K562 (cell line): Measurements from ENCODE around the gene RPS6KA4. TPM values are rescaled to one million over a fixed set of nuclear protein-coding genes. Genes with fewer than 3 reads are reported as not detected.

Experiments used
- ATAC-seq: fragments of 200-7000 bp; cut with Tn5 transposase; 3 replicates; pipeline ENCODE4 v1.9.1; 2020; ENCODE audit warnings: moderate library complexity
- BruUV-seq: library from RNA; stranded (reverse); fragments of 400-500 nt; replicated peaks from 2 replicates; lab custom pipeline; 2021; lab: Mats Ljungman, UMichigan
- CTCF ChIA-PET: fragments of 300-600 bp; formaldehyde crosslinking; extraction: SDS; loops from one replicate; lab custom pipeline; 2021; ENCODE audit warnings: low intra/inter-chr PET ratio; lab: Yijun Ruan, JAX
- POLR2A ChIA-PET: fragments of 300-600, 350-650 bp; sonication (Branson Sonifier 250); formaldehyde crosslinking; extraction: SDS; loops from one replicate; lab custom pipeline; 2021; ENCODE audit warnings: antibody characterized with exemption, inconsistent platforms; lab: Yijun Ruan, JAX
- DNase-seq, 4 experiments: peaks; one replicate each; pipeline versions ENCODE4 v3.0.0 to v3.0.0-alpha.2; 2011 to 2018; ENCODE audit warnings: low spot score in 3 of 4, mixed read lengths in 3 of 4; ENCODE audit errors: extremely low read depth in 1 of 4
- FAIRE-seq: peaks from 2 replicates; lab custom pipeline; 2011; peaks lifted over from hg19 to GRCh38; lab: Jason Lieb, UNC
- H2AFZ ChIP-seq: 2 replicates; pipeline ENCODE4 v1.6.0; 2011; ENCODE audit warnings: low read depth, low read length, control low read depth, inconsistent platforms
- H3K27ac ChIP-seq: fragments of 200-600 bp; 3 replicates; pipeline ENCODE4 v1.8.0; 2011; ENCODE audit warnings: low read depth, mild to moderate bottlenecking, control low read depth, inconsistent platforms, low read length, moderate library complexity, mixed read lengths; ENCODE audit errors: extremely low read depth
- H3K27me3 ChIP-seq, 2 experiments: fragments of 300-600 bp in 1 of 2; 2 replicates in 1 of 2; 3 replicates in 1 of 2; pipeline versions ENCODE4 v1.6.0 to v1.8.0; 2011; ENCODE audit warnings: inconsistent platforms in 2 of 2, low read length in 2 of 2, mild to moderate bottlenecking in 1 of 2, mixed read lengths in 1 of 2, moderate library complexity in 1 of 2; ENCODE audit not compliant: control insufficient read depth in 2 of 2, insufficient read depth in 2 of 2
- H3K36me3 ChIP-seq: fragments of 300-600 bp; 3 replicates; pipeline ENCODE4 v1.8.0; 2011; ENCODE audit warnings: mild to moderate bottlenecking, low read length, inconsistent platforms; ENCODE audit not compliant: control insufficient read depth, insufficient read depth
- H3K4me1 ChIP-seq, 2 experiments: fragments of 200-600 bp in 1 of 2; replicated peaks in 1 of 2; 2 replicates in 1 of 2; 3 replicates in 1 of 2; pipeline versions ENCODE4 v1.5.1 to v1.8.0; 2011; ENCODE audit warnings: inconsistent platforms in 2 of 2, low read length in 2 of 2, mild to moderate bottlenecking in 1 of 2, mixed read lengths in 1 of 2, moderate library complexity in 1 of 2; ENCODE audit not compliant: control insufficient read depth in 2 of 2, insufficient read depth in 2 of 2
- H3K4me2 ChIP-seq: 2 replicates; pipeline ENCODE4 v1.6.1; 2011; ENCODE audit warnings: low read length, control low read depth, inconsistent platforms, mixed read lengths; ENCODE audit not compliant: insufficient read depth
- H3K4me3 ChIP-seq: fragments of 200-600 bp; sonication (generic), shearing (Covaris generic); 2 replicates; pipeline ENCODE4 v1.5.1; 2016; ENCODE audit warnings: control low read depth, inconsistent platforms
- H3K79me2 ChIP-seq: fragments of 200-600 bp; 3 replicates; pipeline ENCODE4 v1.8.0; 2011; ENCODE audit warnings: low read length, inconsistent platforms; ENCODE audit not compliant: control insufficient read depth, insufficient read depth
- H3K9ac ChIP-seq, 2 experiments: 2 replicates each; pipeline versions ENCODE4 v1.6.0 to v1.6.1; 2011; ENCODE audit warnings: low read depth in 2 of 2, low read length in 2 of 2, control low read depth in 1 of 2, inconsistent platforms in 1 of 2, mild to moderate bottlenecking in 1 of 2, mixed read lengths in 1 of 2; ENCODE audit not compliant: insufficient read depth in 1 of 2
- H3K9me1 ChIP-seq: one replicate; pipeline ENCODE4 v1.6.0; 2011; ENCODE audit warnings: inconsistent platforms, mild to moderate bottlenecking, low read length, moderate library complexity; ENCODE audit not compliant: control insufficient read depth, insufficient read depth
- H3K9me3 ChIP-seq: replicated peaks from 2 replicates; pipeline ENCODE4 v1.5.1; 2011; ENCODE audit warnings: low read depth, low read length, inconsistent platforms; ENCODE audit not compliant: control insufficient read depth, insufficient read depth
- H4K20me1 ChIP-seq: replicated peaks from 2 replicates; pipeline ENCODE4 v1.6.1; 2011; ENCODE audit warnings: low read length, inconsistent platforms, mixed read lengths; ENCODE audit not compliant: control insufficient read depth, insufficient read depth
- ARID4B ChIP-seq: sonication (generic); formaldehyde crosslinking; IDR thresholded peaks from 2 replicates; pipeline ENCODE4 v1.8.0; 2022; ENCODE audit warnings: mild to moderate bottlenecking, missing genetic modification reagents
- ATF2 ChIP-seq: sonication (generic); formaldehyde crosslinking; IDR thresholded peaks from 2 replicates; pipeline ENCODE4 v1.8.1; 2022; ENCODE audit warnings: missing genetic modification reagents
- CCNT2 ChIP-seq: IDR thresholded peaks from 2 replicates; pipeline ENCODE4 v1.6.1; 2011; ENCODE audit warnings: borderline replicate concordance, low read depth, mild to moderate bottlenecking, moderate library complexity, mixed read lengths, low read length; ENCODE audit not compliant: insufficient read length; ENCODE audit errors: extremely low read depth
- CXXC5 ChIP-seq: fragments of 250-450 bp; sonication (Bioruptor Pico); IDR thresholded peaks from 2 replicates; pipeline ENCODE4 v1.8.0; 2022; ENCODE audit warnings: inconsistent platforms, mild to moderate bottlenecking, moderate library complexity
- DDX20 ChIP-seq: fragments of 450-650 bp; IDR thresholded peaks from 2 replicates; pipeline ENCODE4 v1.6.1; 2016; ENCODE audit warnings: missing genetic modification characterization, low read depth, mild to moderate bottlenecking, missing compliant biosample characterization, moderate library complexity
- MYNN ChIP-seq, 2 experiments: sonication (generic); formaldehyde crosslinking in 1 of 2; IDR thresholded peaks; 2 replicates each; pipeline versions ENCODE4 v1.5.0 to v1.6.1; 2016 to 2020; ENCODE audit warnings: antibody characterized with exemption in 1 of 2, missing genetic modification reagents in 1 of 2
- NCOR1 ChIP-seq: fragments of 450-650 bp; IDR thresholded peaks from 2 replicates; pipeline ENCODE4 v1.6.1; 2016; ENCODE audit warnings: mild to moderate bottlenecking, moderate library complexity
- NR2C2 ChIP-seq, 2 experiments: fragments of 200-800 bp in 1 of 2; sonication (Bioruptor generic) in 1 of 2; sonication (generic) in 1 of 2; formaldehyde crosslinking in 1 of 2; IDR thresholded peaks; 2 replicates each; pipeline versions ENCODE4 v1.6.1 to v1.8.0; 2016 to 2022; ENCODE audit warnings: mild to moderate bottlenecking in 1 of 2, missing compliant biosample characterization in 1 of 2, missing genetic modification characterization in 1 of 2, missing genetic modification reagents in 1 of 2
- SMC3 ChIP-seq: conservative IDR thresholded peaks from 2 replicates; pipeline ENCODE4 v1.6.1; 2011; ENCODE audit warnings: low read depth, low read length, improper control_type of control experiment; ENCODE audit not compliant: insufficient read depth
- TAL1 ChIP-seq: fragments of 450-650 bp; IDR thresholded peaks from 2 replicates; pipeline ENCODE4 v1.6.1; 2016; ENCODE audit warnings: mild to moderate bottlenecking
- TRIM24 ChIP-seq, 2 experiments: fragments of 450-650 bp; IDR thresholded peaks; 2 replicates each; pipeline ENCODE4 v1.6.1; 2016
- ZBTB43 ChIP-seq: sonication (generic); formaldehyde crosslinking; IDR thresholded peaks from 2 replicates; pipeline ENCODE4 v1.8.0; 2023; ENCODE audit warnings: mild to moderate bottlenecking, missing genetic modification reagents
- ZNF3 ChIP-seq: fragments of 250-450 bp; sonication (Bioruptor Pico); IDR thresholded peaks from 2 replicates; pipeline ENCODE4 v1.5.0; 2021; ENCODE audit warnings: mild to moderate bottlenecking, moderate library complexity
- WGBS: fragments of 100-300 bp; shearing (Covaris generic); methylation state at CpG from one replicate; pipeline ENCODE4 v1.1.6; 2016; ENCODE audit warnings: low coverage, mixed read lengths; ENCODE audit not compliant: insufficient coverage; ENCODE audit errors: missing lambda C conversion rate; 5-methylcytosine and 5-hydroxymethylcytosine counted together
- in situ Hi-C: fragments of 300-500 bp; cut with MboI; formaldehyde crosslinking; loops from 4 replicates; pipeline ENCODE4 v1.15.0; 2018; ENCODE audit warnings: inconsistent platforms, mixed read lengths
- intact Hi-C: fragments of 100-400 bp; cut with micrococcal nuclease; formaldehyde crosslinking; loops from 2 replicates; pipeline ENCODE4 v1.14.2; 2022
- polyA plus RNA-seq, 8 experiments: library from polyadenylated mRNA; depleted of rRNA in 4 of 8; stranded (reverse) in 5 of 8; unstranded in 3 of 8; fragments of >200 nt; fragmentation: Nextera tagmentation in 2 of 8; fragmentation: Illumina TruSeq in 1 of 8; extraction: Ambion mirVana in 2 of 8; extraction: Trizol in 1 of 8; gene quantifications; 2 replicates each; pipeline versions ENCODE4 v1.2.1 to v1.2.3, GENCODE V29; 2011 to 2014; ENCODE audit warnings: inconsistent platforms in 1 of 8, missing spikeins in 1 of 8
- total RNA-seq, 7 experiments: library from RNA; depleted of rRNA in 6 of 7; stranded (reverse); fragments of >200 nt in 6 of 7; fragmentation: Illumina TruSeq in 2 of 7; extraction: Trizol in 2 of 7; gene quantifications; 2 replicates each; pipeline versions ENCODE4 v1.2.1 to v1.2.3, GENCODE V29; 2011 to 2021; ENCODE audit warnings: low replicate concordance in 1 of 7

Gene RPS6KA4
- total and polyA plus RNA-seq, 9 of the 15 experiments (the other 6 are each of a cell fraction or from before 2014, with no cell fraction given), result 0.15 to 23.8 (median 9.8) TPM

GRCh38 chr11:64379817-64380709, 21.1 kb downstream of the RPS6KA4 start:
- H3K9ac ChIP-seq, result peak overlapping the region in 1 of 2 experiments; percentile 57; a peak in 1 of 4 replicates
- no peak for TF ChIP-seq ZNF3 (CRISPR knock-in tag)
- no peak for TF ChIP-seq ATF2 (CRISPR knock-in tag)
- peak in 1 of 2 experiments; percentile 20; a peak in 1 of 4 replicates for TF ChIP-seq TRIM24 (IDR thresholded peaks at IDR 0.05)
- no peak for TF ChIP-seq NCOR1
- TF ChIP-seq ZBTB43 (CRISPR knock-in tag), result peak; percentile 99
- TF ChIP-seq TAL1, result no peak
- peak; percentile 47; the same call in 1 of the 2 replicates for TF ChIP-seq MYNN (IDR thresholded peaks at IDR 0.05)
- no peak for TF ChIP-seq MYNN (CRISPR knock-in tag; IDR thresholded peaks at IDR 0.05)
- TF ChIP-seq NR2C2 (CRISPR knock-in tag; IDR thresholded peaks at IDR 0.05), result no peak
- no peak for TF ChIP-seq NR2C2 (tag; IDR thresholded peaks at IDR 0.05)
- TF ChIP-seq ARID4B (CRISPR knock-in tag), result 0 out of 2 replicates have a peak, but pooled peaks have one; percentile 20
- TF ChIP-seq CXXC5 (CRISPR knock-in tag), result no peak
- no peak for TF ChIP-seq CCNT2
- no peak for TF ChIP-seq SMC3
- TF ChIP-seq DDX20, result no peak

More at GRCh38 chr11:64379817-64380709, 21.1 kb downstream of the RPS6KA4 start:
- FAIRE-seq (no peak), ATAC-seq (peak; percentile 33; the same call in 1 of the 3 replicates), DNase-seq (no peak)
- Histone ChIP-seq H3K27me3 (peaks cover 20 to 51% of the 10 kb centered on the region in 2 experiments), H3K4me2 (no peak overlapping the region), H3K4me3 (no peak overlapping the region), H3K4me1 (peaks cover 5 to 13% of the 10 kb centered on the region in 2 experiments; a peak in 4 of 5 replicates), H3K27ac (no peak overlapping the region), H4K20me1 (0 out of 2 replicates have a peak, but pooled peaks cover 6% of the 10 kb centered on the region), H3K9me1 (peaks cover 2% of the 10 kb centered on the region), H3K36me3 (no peaks in the 10 kb centered on the region), H3K9me3 (peaks cover 8% of the 10 kb centered on the region), H2AFZ (no peak overlapping the region), H3K79me2 (no peaks in the 10 kb centered on the region)
- ChIA-PET CTCF (no interaction called here), POLR2A (interaction anchor here (1.0 to 1.1 kb wide), 2 partner anchors 7 to 15 kb away, joined by 4 read pairs; no protein-coding TSS in a partner anchor)
- BruUV-seq, result no TSS peak
- in situ Hi-C loops, result no loop called here
- WGBS, result 50% methylated on average over 31 of the region's 35 CpGs
- intact Hi-C loops, result no loop called here
